ENCODE results near the gene IGF2R. TPM values are rescaled to one million over a fixed set of nuclear protein-coding genes. Genes with fewer than 3 reads are reported as not detected.
"Not testable (repeated sequence)": the region's sequence is repeated elsewhere in the genome, so short reads cannot be mapped to it uniquely, and the experiment has no call there.

IGF2R gene
- polyA plus RNA-seq, 2 donors, result 12.9 to 15.0 TPM

GRCh38 chr6:160129881-160130615, 161.2 kb downstream of the IGF2R start:
- H3K27me3 ChIP-seq (ENCODE audit: control insufficient read depth in 1 of 2, insufficient read depth in 2 of 2, low read length in 2 of 2), result no peaks in the 10 kb centered on the region
- no peaks in the 10 kb centered on the region for H3K9me3 ChIP-seq (ENCODE audit: control insufficient read depth in 2 of 2, insufficient read depth in 1 of 2, low read depth in 1 of 2, low read length in 1 of 2)
- no peak overlapping the region for H3K4me3 ChIP-seq (ENCODE audit: low read depth in 1 of 2, low read length in 2 of 2)
- H3K27ac ChIP-seq (ENCODE audit: low read depth in 2 of 2, low read length in 1 of 2), result no peak overlapping the region
- no peaks in the 10 kb centered on the region for H3K36me3 ChIP-seq (ENCODE audit: control insufficient read depth in 2 of 2, insufficient read depth in 2 of 2, low read length in 1 of 2)
- no peaks in the 10 kb centered on the region for H3K4me1 ChIP-seq (ENCODE audit: control insufficient read depth in 2 of 2, insufficient read depth in 2 of 2, low read length in 1 of 2)
- WGBS, 2 donors, result 88 to 93% methylated on average over 10 of the region's 10 CpGs

- Histone ChIP-seq H3K9me3 (ENCODE audit: control insufficient read depth in 2 of 2, insufficient read depth in 1 of 2, low read depth in 1 of 2, low read length in 1 of 2) (no peaks in the 10 kb centered on the region), H3K36me3 (ENCODE audit: control insufficient read depth in 2 of 2, insufficient read depth in 2 of 2, low read length in 1 of 2) (no peaks in the 10 kb centered on the region), H3K4me3 (ENCODE audit: low read depth in 1 of 2, low read length in 2 of 2) (no peak overlapping the region), H3K27me3 (ENCODE audit: control insufficient read depth in 1 of 2, insufficient read depth in 2 of 2, low read length in 2 of 2) (no peaks in the 10 kb centered on the region), H3K4me1 (ENCODE audit: control insufficient read depth in 2 of 2, insufficient read depth in 2 of 2, low read length in 1 of 2) (no peaks in the 10 kb centered on the region), H3K27ac (ENCODE audit: low read depth in 2 of 2, low read length in 1 of 2) (no peak overlapping the region)
- 87 to 93% methylated on average over 13 of the region's 13 CpGs for WGBS, 2 donors
Measured at GRCh38 chr6:160130729-160131484, 162.0 kb downstream of the IGF2R start.

GRCh38 chr6:160131636-160132296, 162.9 kb downstream of the IGF2R start:
- WGBS, 2 donors, result 83 to 93% methylated on average over 19 of the region's 19 CpGs
- Histone ChIP-seq H3K9me3 (ENCODE audit: control insufficient read depth in 2 of 2, insufficient read depth in 1 of 2, low read depth in 1 of 2, low read length in 1 of 2) (no peaks in the 10 kb centered on the region), H3K36me3 (ENCODE audit: control insufficient read depth in 2 of 2, insufficient read depth in 2 of 2, low read length in 1 of 2) (peaks cover 0 to 2% of the 10 kb centered on the region in 2 donors), H3K27me3 (ENCODE audit: control insufficient read depth in 1 of 2, insufficient read depth in 2 of 2, low read length in 2 of 2) (no peaks in the 10 kb centered on the region), H3K4me3 (ENCODE audit: low read depth in 1 of 2, low read length in 2 of 2) (no peak overlapping the region), H3K27ac (ENCODE audit: low read depth in 2 of 2, low read length in 1 of 2) (no peak overlapping the region), H3K4me1 (ENCODE audit: control insufficient read depth in 2 of 2, insufficient read depth in 2 of 2, low read length in 1 of 2) (no peaks in the 10 kb centered on the region)

GRCh38 chr6:160132297-160132637, 163.4 kb downstream of the IGF2R start:
- no peaks in the 10 kb centered on the region for H3K4me1 ChIP-seq (ENCODE audit: control insufficient read depth in 2 of 2, insufficient read depth in 2 of 2, low read length in 1 of 2)
- no peaks in the 10 kb centered on the region for H3K9me3 ChIP-seq (ENCODE audit: control insufficient read depth in 2 of 2, insufficient read depth in 1 of 2, low read depth in 1 of 2, low read length in 1 of 2)
- peaks cover 0 to 2% of the 10 kb centered on the region in 2 donors for H3K36me3 ChIP-seq (ENCODE audit: control insufficient read depth in 2 of 2, insufficient read depth in 2 of 2, low read length in 1 of 2)
- no peak overlapping the region for H3K27ac ChIP-seq (ENCODE audit: low read depth in 2 of 2, low read length in 1 of 2)
- H3K4me3 ChIP-seq (ENCODE audit: low read depth in 1 of 2, low read length in 2 of 2), result no peak overlapping the region
- H3K27me3 ChIP-seq (ENCODE audit: control insufficient read depth in 1 of 2, insufficient read depth in 2 of 2, low read length in 2 of 2), result no peaks in the 10 kb centered on the region
- 75 to 79% methylated on average over 4 of the region's 4 CpGs for WGBS, 2 donors

- Histone ChIP-seq H3K9me3 (ENCODE audit: control insufficient read depth in 2 of 2, insufficient read depth in 1 of 2, low read depth in 1 of 2, low read length in 1 of 2) (no peaks in the 10 kb centered on the region), H3K36me3 (ENCODE audit: control insufficient read depth in 2 of 2, insufficient read depth in 2 of 2, low read length in 1 of 2) (peaks cover 0 to 2% of the 10 kb centered on the region in 2 donors), H3K27ac (ENCODE audit: low read depth in 2 of 2, low read length in 1 of 2) (no peak overlapping the region), H3K4me3 (ENCODE audit: low read depth in 1 of 2, low read length in 2 of 2) (no peak overlapping the region), H3K27me3 (ENCODE audit: control insufficient read depth in 1 of 2, insufficient read depth in 2 of 2, low read length in 2 of 2) (no peaks in the 10 kb centered on the region), H3K4me1 (ENCODE audit: control insufficient read depth in 2 of 2, insufficient read depth in 2 of 2, low read length in 1 of 2) (no peaks in the 10 kb centered on the region)
- 76 to 84% methylated on average over 12 of the region's 12 CpGs for WGBS, 2 donors
Measured at GRCh38 chr6:160132776-160133338, 164.0 kb downstream of the IGF2R start.

- Histone ChIP-seq H3K27me3 (ENCODE audit: control insufficient read depth in 1 of 2, insufficient read depth in 2 of 2, low read length in 2 of 2) (no peaks in the 10 kb centered on the region), H3K4me1 (ENCODE audit: control insufficient read depth in 2 of 2, insufficient read depth in 2 of 2, low read length in 1 of 2) (no peaks in the 10 kb centered on the region), H3K9me3 (ENCODE audit: control insufficient read depth in 2 of 2, insufficient read depth in 1 of 2, low read depth in 1 of 2, low read length in 1 of 2) (no peaks in the 10 kb centered on the region), H3K27ac (ENCODE audit: low read depth in 2 of 2, low read length in 1 of 2) (no peak overlapping the region), H3K36me3 (ENCODE audit: control insufficient read depth in 2 of 2, insufficient read depth in 2 of 2, low read length in 1 of 2) (peaks cover 0 to 2% of the 10 kb centered on the region in 2 donors), H3K4me3 (ENCODE audit: low read depth in 1 of 2, low read length in 2 of 2) (no peak overlapping the region)
- 92 to 94% methylated on average over 47 of the region's 47 CpGs for WGBS, 2 donors
Measured at GRCh38 chr6:160133441-160134336, 164.8 kb downstream of the IGF2R start.

- not testable (repeated sequence) for H3K4me1 ChIP-seq (ENCODE audit: control insufficient read depth in 2 of 2, insufficient read depth in 2 of 2, low read length in 1 of 2); H3K27ac ChIP-seq (ENCODE audit: low read depth in 2 of 2, low read length in 1 of 2); H3K9me3 ChIP-seq (ENCODE audit: control insufficient read depth in 2 of 2, insufficient read depth in 1 of 2, low read depth in 1 of 2, low read length in 1 of 2); H3K36me3 ChIP-seq (ENCODE audit: control insufficient read depth in 2 of 2, insufficient read depth in 2 of 2, low read length in 1 of 2); H3K27me3 ChIP-seq (ENCODE audit: control insufficient read depth in 1 of 2, insufficient read depth in 2 of 2, low read length in 2 of 2); H3K4me3 ChIP-seq (ENCODE audit: low read depth in 1 of 2, low read length in 2 of 2)
- WGBS, 2 donors, result 91 to 93% methylated on average over 20 of the region's 20 CpGs
Measured at GRCh38 chr6:160134337-160134751, 165.5 kb downstream of the IGF2R start.

GRCh38 chr6:160134779-160135547, 166.1 kb downstream of the IGF2R start:
- Histone ChIP-seq H3K9me3 (ENCODE audit: control insufficient read depth in 2 of 2, insufficient read depth in 1 of 2, low read depth in 1 of 2, low read length in 1 of 2) (no peaks in the 10 kb centered on the region), H3K4me1 (ENCODE audit: control insufficient read depth in 2 of 2, insufficient read depth in 2 of 2, low read length in 1 of 2) (peaks cover 0 to 2% of the 10 kb centered on the region in 2 donors), H3K36me3 (ENCODE audit: control insufficient read depth in 2 of 2, insufficient read depth in 2 of 2, low read length in 1 of 2) (peaks cover 0 to 2% of the 10 kb centered on the region in 2 donors), H3K4me3 (ENCODE audit: low read depth in 1 of 2, low read length in 2 of 2) (no peak overlapping the region), H3K27me3 (ENCODE audit: control insufficient read depth in 1 of 2, insufficient read depth in 2 of 2, low read length in 2 of 2) (no peaks in the 10 kb centered on the region), H3K27ac (ENCODE audit: low read depth in 2 of 2, low read length in 1 of 2) (no peak overlapping the region)
- WGBS, 2 donors, result 87 to 88% methylated on average over 6 of the region's 6 CpGs
